Breast epithelium (tissue), 3 donors: ENCODE results near the gene RAPGEF4.

Experiments
- POLR2A ChIP-seq: fragments of 450-650 bp; IDR thresholded peaks from one replicate; pipeline ENCODE4 v1.6.1; 2016; ENCODE audit warnings: antibody characterized with exemption, mild to moderate bottlenecking, moderate library complexity
- TF ChIP-seq, protein P1 (sequence below), 3 donors: fragments of 450-650 bp; IDR thresholded peaks; one replicate each; pipeline ENCODE4 v1.5.1; 2016 to 2017; ENCODE audit warnings: antibody characterized with exemption in 3 of 3, mild to moderate bottlenecking in 3 of 3, moderate library complexity in 3 of 3

DNA sequence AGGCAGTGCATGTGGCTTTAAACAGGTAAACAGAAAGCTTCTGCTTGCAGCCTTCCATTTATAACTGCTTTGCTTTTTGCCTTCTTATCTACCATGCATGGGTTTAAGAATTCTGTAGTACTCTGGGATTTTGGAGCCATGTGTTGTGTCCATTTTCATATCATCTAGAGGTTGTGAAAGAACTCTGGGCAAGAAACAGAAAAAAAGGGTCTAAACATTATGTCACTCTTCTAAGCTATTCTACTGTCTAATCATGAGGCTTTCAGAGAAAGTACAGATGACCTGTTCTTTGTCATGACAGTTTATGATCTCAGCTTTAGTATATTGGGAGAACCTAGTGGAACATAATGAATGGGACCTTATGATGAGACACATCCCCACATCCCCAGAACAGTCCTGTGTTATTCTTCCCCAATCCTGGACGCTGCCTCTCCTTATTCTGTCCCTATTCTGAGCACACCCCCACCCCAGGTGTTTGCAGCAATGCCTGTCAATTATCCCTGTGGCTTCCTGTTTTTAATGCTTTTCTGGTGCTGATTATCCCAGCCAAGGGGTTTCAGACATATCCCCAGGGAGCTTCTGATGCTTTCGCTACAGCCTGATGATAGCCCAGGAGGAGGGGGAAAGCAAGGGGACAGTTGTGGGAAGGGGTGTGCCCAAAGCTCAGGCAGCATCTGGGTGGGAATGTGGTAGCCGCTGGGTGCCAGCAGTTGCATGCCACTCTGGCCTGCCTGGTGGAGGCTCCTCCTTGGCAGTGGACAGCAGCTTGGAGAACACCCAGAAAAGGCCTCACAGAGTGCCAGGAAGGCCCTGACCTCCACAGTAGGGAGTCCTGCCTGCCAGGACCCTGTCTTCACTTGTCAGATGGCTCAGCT lies 170.5 kb downstream of the RAPGEF4 start:
- TF ChIP-seq, protein P1, sequence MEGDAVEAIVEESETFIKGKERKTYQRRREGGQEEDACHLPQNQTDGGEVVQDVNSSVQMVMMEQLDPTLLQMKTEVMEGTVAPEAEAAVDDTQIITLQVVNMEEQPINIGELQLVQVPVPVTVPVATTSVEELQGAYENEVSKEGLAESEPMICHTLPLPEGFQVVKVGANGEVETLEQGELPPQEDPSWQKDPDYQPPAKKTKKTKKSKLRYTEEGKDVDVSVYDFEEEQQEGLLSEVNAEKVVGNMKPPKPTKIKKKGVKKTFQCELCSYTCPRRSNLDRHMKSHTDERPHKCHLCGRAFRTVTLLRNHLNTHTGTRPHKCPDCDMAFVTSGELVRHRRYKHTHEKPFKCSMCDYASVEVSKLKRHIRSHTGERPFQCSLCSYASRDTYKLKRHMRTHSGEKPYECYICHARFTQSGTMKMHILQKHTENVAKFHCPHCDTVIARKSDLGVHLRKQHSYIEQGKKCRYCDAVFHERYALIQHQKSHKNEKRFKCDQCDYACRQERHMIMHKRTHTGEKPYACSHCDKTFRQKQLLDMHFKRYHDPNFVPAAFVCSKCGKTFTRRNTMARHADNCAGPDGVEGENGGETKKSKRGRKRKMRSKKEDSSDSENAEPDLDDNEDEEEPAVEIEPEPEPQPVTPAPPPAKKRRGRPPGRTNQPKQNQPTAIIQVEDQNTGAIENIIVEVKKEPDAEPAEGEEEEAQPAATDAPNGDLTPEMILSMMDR (IDR thresholded peaks at IDR 0.05): no peak
- TF ChIP-seq POLR2A: no peak
